DMS79 treated with DMSO at 0.1 percent for 48 hours (cell line): ENCODE data around the gene RNF222.

Experiments
- DNase-seq: peaks from one replicate; lab custom pipeline; 2025; lab: John Stamatoyannopoulos, UW

The RNF222 gene

GRCh38 chr17:8345052-8345690 lies 52.5 kb downstream of the RNF222 start:
- DNase-seq = no peak

DNA sequence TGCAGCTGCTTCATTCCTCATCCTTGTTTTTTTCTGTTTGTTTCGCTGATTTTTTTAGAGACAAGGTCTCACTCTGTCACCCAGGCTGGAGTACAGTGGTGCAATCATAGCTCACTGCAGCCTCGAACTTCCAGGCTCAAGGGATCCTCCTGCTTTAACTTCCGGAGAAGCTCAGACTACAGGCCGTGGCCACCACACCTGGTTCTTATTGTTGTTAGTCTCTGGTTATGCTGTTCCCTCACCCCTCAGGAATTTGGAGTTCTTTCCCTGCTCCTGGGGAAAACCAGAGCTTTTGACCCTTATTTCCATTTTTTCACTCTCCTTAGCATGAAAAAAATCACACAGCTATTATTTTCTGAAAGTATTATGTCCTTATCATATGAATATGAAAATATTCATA lies 56.2 kb downstream of the RNF222 start:
- no peak for DNase-seq
